WTC11 (cell line): ENCODE results near the gene OPCML. TPM values are rescaled to one million over a fixed set of nuclear protein-coding genes. Genes with fewer than 3 reads are reported as not detected.

ENCODE experiments used
- ATAC-seq: fragments of 200-7000 bp; cut with Tn5 transposase; 2 replicates; pipeline ENCODE4 v1.10.0; 2021; ENCODE audit warnings: mild to moderate bottlenecking, moderate library complexity
- CTCF ChIA-PET: fragments of 300-600 bp; sonication (Branson Sonifier 250); formaldehyde crosslinking; loops from one replicate; lab custom pipeline; 2021; ENCODE audit warnings: antibody characterized with exemption; lab: Charles Lee
- POLR2A ChIA-PET: fragments of 350-600 bp; sonication (Branson Sonifier 250); formaldehyde crosslinking; loops from one replicate; lab custom pipeline; 2021; ENCODE audit warnings: antibody characterized with exemption; lab: Charles Lee
- DNase-seq: peaks from one replicate; pipeline ENCODE4 v3.0.0; 2021; ENCODE audit warnings: low spot score
- H3K27ac Mint-ChIP-seq: 2 replicates; pipeline ENCODE4 v1.8.0; 2021; ENCODE audit warnings: mixed read lengths
- H3K27me3 Mint-ChIP-seq: 2 replicates; pipeline ENCODE4 v1.8.0; 2021; ENCODE audit warnings: low read depth, mild to moderate bottlenecking, moderate library complexity, mixed read lengths
- H3K36me3 Mint-ChIP-seq: 2 replicates; pipeline ENCODE4 v1.8.0; 2021; ENCODE audit warnings: mixed read lengths
- H3K4me1 Mint-ChIP-seq: 2 replicates; pipeline ENCODE4 v1.8.0; 2022; ENCODE audit warnings: mixed read lengths
- H3K4me3 Mint-ChIP-seq: 2 replicates; pipeline ENCODE4 v1.8.0; 2021; ENCODE audit warnings: mild to moderate bottlenecking, moderate library complexity, mixed read lengths
- H3K9me3 Mint-ChIP-seq: 2 replicates; pipeline ENCODE4 v1.8.0; 2021; ENCODE audit warnings: mixed read lengths
- FOXK1 ChIP-seq: sonication (generic); formaldehyde crosslinking; IDR thresholded peaks from 2 replicates; pipeline ENCODE4 v1.8.0; 2022; ENCODE audit warnings: mild to moderate bottlenecking, moderate library complexity, missing genetic modification reagents
- MXD4 ChIP-seq: fragments of 250-450 bp; sonication (Bioruptor Pico); IDR thresholded peaks from 2 replicates; pipeline ENCODE4 v1.8.0; 2021; ENCODE audit warnings: mild to moderate bottlenecking, moderate library complexity, borderline replicate concordance
- NFE2L1 ChIP-seq: sonication (generic); formaldehyde crosslinking; IDR thresholded peaks from 2 replicates; pipeline ENCODE4 v1.8.1; 2023; ENCODE audit warnings: missing genetic modification reagents
- NR2C2 ChIP-seq: sonication (generic); formaldehyde crosslinking; IDR thresholded peaks from 2 replicates; pipeline ENCODE4 v1.8.0; 2022; ENCODE audit warnings: mild to moderate bottlenecking, missing genetic modification reagents
- OVOL2 ChIP-seq: fragments of 250-450 bp; sonication (Bioruptor Pico); IDR thresholded peaks from 2 replicates; pipeline ENCODE4 v1.9.0; 2021; ENCODE audit warnings: mild to moderate bottlenecking, borderline replicate concordance
- PRRX2 ChIP-seq: fragments of 250-450 bp; sonication (Bioruptor Pico); IDR thresholded peaks from 2 replicates; pipeline ENCODE4 v1.8.0; 2021; ENCODE audit warnings: mild to moderate bottlenecking
- SMAD3 ChIP-seq: sonication (generic); formaldehyde crosslinking; IDR thresholded peaks from 2 replicates; pipeline ENCODE4 v1.8.0; 2022; ENCODE audit warnings: missing genetic modification reagents, mild to moderate bottlenecking, borderline replicate concordance
- SOX15 ChIP-seq: fragments of 250-450 bp; sonication (Bioruptor Pico); IDR thresholded peaks from 2 replicates; pipeline ENCODE4 v1.9.0; 2021; ENCODE audit warnings: mild to moderate bottlenecking
- SP1 ChIP-seq: sonication (generic); formaldehyde crosslinking; conservative IDR thresholded peaks from 2 replicates; pipeline ENCODE4 v1.8.1; 2022; ENCODE audit warnings: missing genetic modification reagents
- TCF7 ChIP-seq: sonication (generic); formaldehyde crosslinking; IDR thresholded peaks from 2 replicates; pipeline ENCODE4 v1.8.0; 2022; ENCODE audit warnings: mild to moderate bottlenecking, low read depth, missing genetic modification reagents, moderate library complexity
- TEAD1 ChIP-seq: sonication (generic); formaldehyde crosslinking; IDR thresholded peaks from 2 replicates; pipeline ENCODE4 v1.8.0; 2022; ENCODE audit warnings: mild to moderate bottlenecking, missing genetic modification reagents
- USF1 ChIP-seq: sonication (generic); formaldehyde crosslinking; IDR thresholded peaks from 2 replicates; pipeline ENCODE4 v1.8.0; 2022; ENCODE audit warnings: mild to moderate bottlenecking, missing genetic modification reagents
- ZNF121 ChIP-seq: sonication (generic); formaldehyde crosslinking; IDR thresholded peaks from 2 replicates; pipeline ENCODE4 v1.8.0; 2023; ENCODE audit warnings: missing genetic modification reagents
- ZNF219 ChIP-seq: sonication (generic); formaldehyde crosslinking; IDR thresholded peaks from 2 replicates; pipeline ENCODE4 v1.8.0; 2023; ENCODE audit warnings: missing genetic modification reagents, mild to moderate bottlenecking, borderline replicate concordance
- ZNF232 ChIP-seq: sonication (generic); formaldehyde crosslinking; IDR thresholded peaks from 2 replicates; pipeline ENCODE4 v1.8.0; 2022; ENCODE audit warnings: mild to moderate bottlenecking, missing genetic modification reagents
- ZNF263 ChIP-seq: sonication (generic); formaldehyde crosslinking; IDR thresholded peaks from 2 replicates; pipeline ENCODE4 v1.8.1; 2022; ENCODE audit warnings: low read depth, mild to moderate bottlenecking, moderate library complexity, missing genetic modification reagents
- ZSCAN18 ChIP-seq: fragments of 250-450 bp; sonication (Bioruptor Pico); IDR thresholded peaks from 2 replicates; pipeline ENCODE4 v2.1.2; 2022; ENCODE audit warnings: mild to moderate bottlenecking, moderate library complexity
- total RNA-seq: library from RNA; stranded (reverse); gene quantifications from 3 replicates; pipeline ENCODE4 v1.2.3, GENCODE V29; 2021
- TF ChIP-seq, protein P1 (sequence below): sonication (generic); formaldehyde crosslinking; IDR thresholded peaks from 2 replicates; pipeline ENCODE4 v1.8.0; 2022; ENCODE audit warnings: mild to moderate bottlenecking, missing genetic modification reagents
- TF ChIP-seq, protein P2 (sequence below): sonication (generic); formaldehyde crosslinking; IDR thresholded peaks from 2 replicates; pipeline ENCODE4 v1.8.0; 2023; ENCODE audit warnings: missing genetic modification reagents
- TF ChIP-seq, protein P3 (sequence below): sonication (generic); formaldehyde crosslinking; IDR thresholded peaks from 2 replicates; pipeline ENCODE4 v1.8.0; 2022; ENCODE audit warnings: mild to moderate bottlenecking, missing genetic modification reagents
- TF ChIP-seq, protein P4 (sequence below): sonication (generic); formaldehyde crosslinking; IDR thresholded peaks from 2 replicates; pipeline ENCODE4 v1.8.0; 2022; ENCODE audit warnings: missing genetic modification reagents

The OPCML gene
- total RNA-seq, 1 experiment from 2014 or later, result 1.5 TPM

DNA sequence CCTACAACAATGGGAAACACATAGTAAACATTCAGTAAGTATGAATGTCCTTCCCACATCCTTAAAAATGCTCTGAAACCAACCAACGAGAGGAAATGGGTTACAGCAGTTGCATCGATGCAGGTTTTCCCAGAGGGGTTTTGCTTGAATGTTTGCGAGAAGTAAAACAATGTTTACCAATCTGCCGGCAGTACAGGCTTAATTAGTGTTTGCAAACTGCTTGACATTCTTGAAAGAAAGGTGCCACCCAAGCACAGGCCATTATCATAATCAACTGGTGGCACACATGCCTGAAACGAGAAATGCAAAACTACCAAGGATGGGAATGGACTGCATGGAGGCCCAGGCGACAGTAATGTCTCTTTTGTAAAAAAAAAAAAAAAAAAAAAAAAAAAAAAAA lies 27.1 kb upstream of the OPCML start (continued):
- no peak for TF ChIP-seq ZNF219 (CRISPR knock-in tag)
- no peak for TF ChIP-seq NR2C2 (CRISPR knock-in tag)
- TF ChIP-seq, protein P1, sequence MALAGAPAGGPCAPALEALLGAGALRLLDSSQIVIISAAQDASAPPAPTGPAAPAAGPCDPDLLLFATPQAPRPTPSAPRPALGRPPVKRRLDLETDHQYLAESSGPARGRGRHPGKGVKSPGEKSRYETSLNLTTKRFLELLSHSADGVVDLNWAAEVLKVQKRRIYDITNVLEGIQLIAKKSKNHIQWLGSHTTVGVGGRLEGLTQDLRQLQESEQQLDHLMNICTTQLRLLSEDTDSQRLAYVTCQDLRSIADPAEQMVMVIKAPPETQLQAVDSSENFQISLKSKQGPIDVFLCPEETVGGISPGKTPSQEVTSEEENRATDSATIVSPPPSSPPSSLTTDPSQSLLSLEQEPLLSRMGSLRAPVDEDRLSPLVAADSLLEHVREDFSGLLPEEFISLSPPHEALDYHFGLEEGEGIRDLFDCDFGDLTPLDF, result no peak
- TF ChIP-seq PRRX2, result no peak
- TF ChIP-seq, protein P2, sequence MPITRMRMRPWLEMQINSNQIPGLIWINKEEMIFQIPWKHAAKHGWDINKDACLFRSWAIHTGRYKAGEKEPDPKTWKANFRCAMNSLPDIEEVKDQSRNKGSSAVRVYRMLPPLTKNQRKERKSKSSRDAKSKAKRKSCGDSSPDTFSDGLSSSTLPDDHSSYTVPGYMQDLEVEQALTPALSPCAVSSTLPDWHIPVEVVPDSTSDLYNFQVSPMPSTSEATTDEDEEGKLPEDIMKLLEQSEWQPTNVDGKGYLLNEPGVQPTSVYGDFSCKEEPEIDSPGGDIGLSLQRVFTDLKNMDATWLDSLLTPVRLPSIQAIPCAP (CRISPR knock-in tag), result no peak
- TF ChIP-seq ZNF121 (CRISPR knock-in tag), result no peak

GRCh38 chr11:133555034-133555433 lies 22.7 kb upstream of the OPCML start:
- Mint-ChIP-seq H3K4me3 (no peak overlapping the region), H3K27ac (no peak overlapping the region), H3K9me3 (no peaks in the 10 kb centered on the region), H3K36me3 (no peaks in the 10 kb centered on the region), H3K4me1 (peaks cover 12% of the 10 kb centered on the region), H3K27me3 (no peaks in the 10 kb centered on the region)
- DNase-seq (no peak), ATAC-seq (no peak)
- ChIA-PET CTCF (interaction anchor here (0.6 to 2.7 kb wide), 3 partner anchors 17 to 207 kb away, joined by 4 to 12 read pairs (median 4); no protein-coding TSS in a partner anchor), POLR2A (no interaction called here)
- TF ChIP-seq NFE2L1 (CRISPR knock-in tag) (no peak), SP1 (CRISPR knock-in tag) (no peak), USF1 (no peak), MXD4 (no peak), ZSCAN18 (no peak), SOX15 (CRISPR knock-in tag) (no peak), OVOL2 (no peak), SMAD3 (CRISPR knock-in tag) (no peak), ZNF232 (CRISPR knock-in tag) (no peak), TCF7 (CRISPR knock-in tag) (no peak), FOXK1 (CRISPR knock-in tag) (no peak), TEAD1 (CRISPR knock-in tag) (no peak), ZNF263 (CRISPR knock-in tag) (no peak)
- TF ChIP-seq, protein P1, result no peak
- TF ChIP-seq, protein P3, sequence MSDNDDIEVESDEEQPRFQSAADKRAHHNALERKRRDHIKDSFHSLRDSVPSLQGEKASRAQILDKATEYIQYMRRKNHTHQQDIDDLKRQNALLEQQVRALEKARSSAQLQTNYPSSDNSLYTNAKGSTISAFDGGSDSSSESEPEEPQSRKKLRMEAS (CRISPR knock-in tag), result no peak
- TF ChIP-seq, protein P4, sequence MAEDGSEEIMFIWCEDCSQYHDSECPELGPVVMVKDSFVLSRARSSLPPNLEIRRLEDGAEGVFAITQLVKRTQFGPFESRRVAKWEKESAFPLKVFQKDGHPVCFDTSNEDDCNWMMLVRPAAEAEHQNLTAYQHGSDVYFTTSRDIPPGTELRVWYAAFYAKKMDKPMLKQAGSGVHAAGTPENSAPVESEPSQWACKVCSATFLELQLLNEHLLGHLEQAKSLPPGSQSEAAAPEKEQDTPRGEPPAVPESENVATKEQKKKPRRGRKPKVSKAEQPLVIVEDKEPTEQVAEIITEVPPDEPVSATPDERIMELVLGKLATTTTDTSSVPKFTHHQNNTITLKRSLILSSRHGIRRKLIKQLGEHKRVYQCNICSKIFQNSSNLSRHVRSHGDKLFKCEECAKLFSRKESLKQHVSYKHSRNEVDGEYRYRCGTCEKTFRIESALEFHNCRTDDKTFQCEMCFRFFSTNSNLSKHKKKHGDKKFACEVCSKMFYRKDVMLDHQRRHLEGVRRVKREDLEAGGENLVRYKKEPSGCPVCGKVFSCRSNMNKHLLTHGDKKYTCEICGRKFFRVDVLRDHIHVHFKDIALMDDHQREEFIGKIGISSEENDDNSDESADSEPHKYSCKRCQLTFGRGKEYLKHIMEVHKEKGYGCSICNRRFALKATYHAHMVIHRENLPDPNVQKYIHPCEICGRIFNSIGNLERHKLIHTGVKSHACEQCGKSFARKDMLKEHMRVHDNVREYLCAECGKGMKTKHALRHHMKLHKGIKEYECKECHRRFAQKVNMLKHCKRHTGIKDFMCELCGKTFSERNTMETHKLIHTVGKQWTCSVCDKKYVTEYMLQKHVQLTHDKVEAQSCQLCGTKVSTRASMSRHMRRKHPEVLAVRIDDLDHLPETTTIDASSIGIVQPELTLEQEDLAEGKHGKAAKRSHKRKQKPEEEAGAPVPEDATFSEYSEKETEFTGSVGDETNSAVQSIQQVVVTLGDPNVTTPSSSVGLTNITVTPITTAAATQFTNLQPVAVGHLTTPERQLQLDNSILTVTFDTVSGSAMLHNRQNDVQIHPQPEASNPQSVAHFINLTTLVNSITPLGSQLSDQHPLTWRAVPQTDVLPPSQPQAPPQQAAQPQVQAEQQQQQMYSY, result no peak
